WTC11 (cell line): ENCODE measurements around the gene FADS6. TPM values are rescaled to one million over a fixed set of nuclear protein-coding genes. Genes with fewer than 3 reads are reported as not detected.

Experiments
- ATAC-seq: fragments of 200-7000 bp; cut with Tn5 transposase; 2 replicates; pipeline ENCODE4 v1.10.0; 2021; ENCODE audit warnings: mild to moderate bottlenecking, moderate library complexity
- CTCF ChIA-PET: fragments of 300-600 bp; sonication (Branson Sonifier 250); formaldehyde crosslinking; loops from one replicate; lab custom pipeline; 2021; ENCODE audit warnings: antibody characterized with exemption; lab: Charles Lee
- POLR2A ChIA-PET: fragments of 350-600 bp; sonication (Branson Sonifier 250); formaldehyde crosslinking; loops from one replicate; lab custom pipeline; 2021; ENCODE audit warnings: antibody characterized with exemption; lab: Charles Lee
- DNase-seq: peaks from one replicate; pipeline ENCODE4 v3.0.0; 2021; ENCODE audit warnings: low spot score
- H3K27ac Mint-ChIP-seq: 2 replicates; pipeline ENCODE4 v1.8.0; 2021; ENCODE audit warnings: mixed read lengths
- H3K27me3 Mint-ChIP-seq: 2 replicates; pipeline ENCODE4 v1.8.0; 2021; ENCODE audit warnings: low read depth, mild to moderate bottlenecking, moderate library complexity, mixed read lengths
- H3K36me3 Mint-ChIP-seq: 2 replicates; pipeline ENCODE4 v1.8.0; 2021; ENCODE audit warnings: mixed read lengths
- H3K4me1 Mint-ChIP-seq: 2 replicates; pipeline ENCODE4 v1.8.0; 2022; ENCODE audit warnings: mixed read lengths
- H3K4me3 Mint-ChIP-seq: 2 replicates; pipeline ENCODE4 v1.8.0; 2021; ENCODE audit warnings: mild to moderate bottlenecking, moderate library complexity, mixed read lengths
- H3K9me3 Mint-ChIP-seq: 2 replicates; pipeline ENCODE4 v1.8.0; 2021; ENCODE audit warnings: mixed read lengths
- ATF1 ChIP-seq: sonication (generic); formaldehyde crosslinking; IDR thresholded peaks from 2 replicates; pipeline ENCODE4 v1.8.1; 2023; ENCODE audit warnings: mild to moderate bottlenecking, moderate library complexity, missing genetic modification reagents
- CBFB ChIP-seq: sonication (generic); formaldehyde crosslinking; IDR thresholded peaks from 2 replicates; pipeline ENCODE4 v1.8.1; 2022; ENCODE audit warnings: mild to moderate bottlenecking, low read depth, missing genetic modification reagents
- CREM ChIP-seq: sonication (generic); formaldehyde crosslinking; IDR thresholded peaks from 2 replicates; pipeline ENCODE4 v1.8.1; 2022; ENCODE audit warnings: mild to moderate bottlenecking, missing genetic modification reagents, moderate library complexity
- ERG ChIP-seq: fragments of 250-450 bp; sonication (Bioruptor Pico); IDR thresholded peaks from 2 replicates; pipeline ENCODE4 v1.8.0; 2021; ENCODE audit warnings: mild to moderate bottlenecking
- FOXJ3 ChIP-seq: sonication (generic); formaldehyde crosslinking; IDR thresholded peaks from 2 replicates; pipeline ENCODE4 v1.9.0; 2021; ENCODE audit warnings: missing genetic modification reagents, mild to moderate bottlenecking, borderline replicate concordance
- FOXK1 ChIP-seq: sonication (generic); formaldehyde crosslinking; IDR thresholded peaks from 2 replicates; pipeline ENCODE4 v1.8.0; 2022; ENCODE audit warnings: mild to moderate bottlenecking, moderate library complexity, missing genetic modification reagents
- IRF2 ChIP-seq: sonication (generic); formaldehyde crosslinking; IDR thresholded peaks from 2 replicates; pipeline ENCODE4 v1.8.0; 2022; ENCODE audit warnings: low read depth, missing genetic modification reagents, borderline replicate concordance
- JAZF1 ChIP-seq: fragments of 250-450 bp; sonication (Bioruptor Pico); IDR thresholded peaks from 2 replicates; pipeline ENCODE4 v1.9.0; 2021; ENCODE audit warnings: moderate library complexity, mild to moderate bottlenecking, inconsistent platforms
- PREB ChIP-seq: sonication (generic); formaldehyde crosslinking; IDR thresholded peaks from 2 replicates; pipeline ENCODE4 v1.8.1; 2022; ENCODE audit warnings: mild to moderate bottlenecking, missing genetic modification reagents, moderate library complexity, borderline replicate concordance
- RELA ChIP-seq: sonication (generic); formaldehyde crosslinking; IDR thresholded peaks from 2 replicates; pipeline ENCODE4 v1.8.1; 2022; ENCODE audit warnings: missing genetic modification reagents, mild to moderate bottlenecking, borderline replicate concordance
- ZNF121 ChIP-seq: sonication (generic); formaldehyde crosslinking; IDR thresholded peaks from 2 replicates; pipeline ENCODE4 v1.8.0; 2023; ENCODE audit warnings: missing genetic modification reagents
- ZNF232 ChIP-seq: sonication (generic); formaldehyde crosslinking; IDR thresholded peaks from 2 replicates; pipeline ENCODE4 v1.8.0; 2022; ENCODE audit warnings: mild to moderate bottlenecking, missing genetic modification reagents
- ZNF317 ChIP-seq: sonication (generic); formaldehyde crosslinking; IDR thresholded peaks from 2 replicates; pipeline ENCODE4 v1.8.1; 2023; ENCODE audit warnings: low read depth, mild to moderate bottlenecking, moderate library complexity, missing genetic modification reagents, borderline replicate concordance
- ZSCAN18 ChIP-seq: fragments of 250-450 bp; sonication (Bioruptor Pico); IDR thresholded peaks from 2 replicates; pipeline ENCODE4 v2.1.2; 2022; ENCODE audit warnings: mild to moderate bottlenecking, moderate library complexity
- total RNA-seq: library from RNA; stranded (reverse); gene quantifications from 3 replicates; pipeline ENCODE4 v1.2.3, GENCODE V29; 2021
- TF ChIP-seq, protein P1 (sequence below): fragments of 250-450 bp; sonication (Bioruptor Pico); IDR thresholded peaks from 2 replicates; pipeline ENCODE4 v1.9.0; 2021; ENCODE audit warnings: mild to moderate bottlenecking
- TF ChIP-seq, protein P2 (sequence below): sonication (generic); formaldehyde crosslinking; IDR thresholded peaks from 2 replicates; pipeline ENCODE4 v1.8.0; 2023; ENCODE audit warnings: missing genetic modification reagents, mild to moderate bottlenecking, borderline replicate concordance

The FADS6 gene
- total RNA-seq, 1 experiment from 2014 or later = 1.2 TPM

DNA sequence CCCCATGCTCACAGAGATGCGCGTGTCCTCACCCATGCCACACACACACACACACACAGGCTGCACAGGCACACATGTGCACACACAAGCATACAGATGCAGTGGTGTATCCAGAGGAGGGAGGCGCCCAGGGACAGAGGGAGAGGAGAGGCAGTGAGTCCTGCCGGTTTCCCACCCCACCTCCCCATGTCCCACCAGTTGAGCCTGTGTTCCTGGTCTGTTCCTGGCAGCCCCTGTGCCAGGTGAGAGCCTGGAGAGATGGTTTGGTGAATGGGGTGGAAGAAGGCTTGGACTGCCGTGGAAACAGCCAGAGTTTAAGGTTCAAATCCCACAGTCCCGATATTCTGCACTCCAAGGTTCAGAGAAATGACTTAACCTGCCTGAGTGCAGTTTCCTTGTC lies 10.2 kb upstream of the FADS6 start:
- POLR2A ChIA-PET = no interaction called here
- Mint-ChIP-seq H3K27ac (no peak overlapping the region), H3K36me3 (0 out of 2 replicates have a peak, but pooled peaks cover 3% of the 10 kb centered on the region), H3K27me3 (peaks cover 16% of the 10 kb centered on the region), H3K9me3 (peaks cover 5% of the 10 kb centered on the region), H3K4me1 (peaks cover 12% of the 10 kb centered on the region), H3K4me3 (no peak overlapping the region)
- no peak for ATAC-seq
- CTCF ChIA-PET = no interaction called here
- TF ChIP-seq ATF1 (CRISPR knock-in tag) = no peak
- TF ChIP-seq CREM = no peak
- TF ChIP-seq RELA = no peak
- TF ChIP-seq, protein P1, sequence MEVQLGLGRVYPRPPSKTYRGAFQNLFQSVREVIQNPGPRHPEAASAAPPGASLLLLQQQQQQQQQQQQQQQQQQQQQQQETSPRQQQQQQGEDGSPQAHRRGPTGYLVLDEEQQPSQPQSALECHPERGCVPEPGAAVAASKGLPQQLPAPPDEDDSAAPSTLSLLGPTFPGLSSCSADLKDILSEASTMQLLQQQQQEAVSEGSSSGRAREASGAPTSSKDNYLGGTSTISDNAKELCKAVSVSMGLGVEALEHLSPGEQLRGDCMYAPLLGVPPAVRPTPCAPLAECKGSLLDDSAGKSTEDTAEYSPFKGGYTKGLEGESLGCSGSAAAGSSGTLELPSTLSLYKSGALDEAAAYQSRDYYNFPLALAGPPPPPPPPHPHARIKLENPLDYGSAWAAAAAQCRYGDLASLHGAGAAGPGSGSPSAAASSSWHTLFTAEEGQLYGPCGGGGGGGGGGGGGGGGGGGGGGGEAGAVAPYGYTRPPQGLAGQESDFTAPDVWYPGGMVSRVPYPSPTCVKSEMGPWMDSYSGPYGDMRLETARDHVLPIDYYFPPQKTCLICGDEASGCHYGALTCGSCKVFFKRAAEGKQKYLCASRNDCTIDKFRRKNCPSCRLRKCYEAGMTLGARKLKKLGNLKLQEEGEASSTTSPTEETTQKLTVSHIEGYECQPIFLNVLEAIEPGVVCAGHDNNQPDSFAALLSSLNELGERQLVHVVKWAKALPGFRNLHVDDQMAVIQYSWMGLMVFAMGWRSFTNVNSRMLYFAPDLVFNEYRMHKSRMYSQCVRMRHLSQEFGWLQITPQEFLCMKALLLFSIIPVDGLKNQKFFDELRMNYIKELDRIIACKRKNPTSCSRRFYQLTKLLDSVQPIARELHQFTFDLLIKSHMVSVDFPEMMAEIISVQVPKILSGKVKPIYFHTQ (CRISPR knock-in tag) = no peak
- TF ChIP-seq, protein P2, sequence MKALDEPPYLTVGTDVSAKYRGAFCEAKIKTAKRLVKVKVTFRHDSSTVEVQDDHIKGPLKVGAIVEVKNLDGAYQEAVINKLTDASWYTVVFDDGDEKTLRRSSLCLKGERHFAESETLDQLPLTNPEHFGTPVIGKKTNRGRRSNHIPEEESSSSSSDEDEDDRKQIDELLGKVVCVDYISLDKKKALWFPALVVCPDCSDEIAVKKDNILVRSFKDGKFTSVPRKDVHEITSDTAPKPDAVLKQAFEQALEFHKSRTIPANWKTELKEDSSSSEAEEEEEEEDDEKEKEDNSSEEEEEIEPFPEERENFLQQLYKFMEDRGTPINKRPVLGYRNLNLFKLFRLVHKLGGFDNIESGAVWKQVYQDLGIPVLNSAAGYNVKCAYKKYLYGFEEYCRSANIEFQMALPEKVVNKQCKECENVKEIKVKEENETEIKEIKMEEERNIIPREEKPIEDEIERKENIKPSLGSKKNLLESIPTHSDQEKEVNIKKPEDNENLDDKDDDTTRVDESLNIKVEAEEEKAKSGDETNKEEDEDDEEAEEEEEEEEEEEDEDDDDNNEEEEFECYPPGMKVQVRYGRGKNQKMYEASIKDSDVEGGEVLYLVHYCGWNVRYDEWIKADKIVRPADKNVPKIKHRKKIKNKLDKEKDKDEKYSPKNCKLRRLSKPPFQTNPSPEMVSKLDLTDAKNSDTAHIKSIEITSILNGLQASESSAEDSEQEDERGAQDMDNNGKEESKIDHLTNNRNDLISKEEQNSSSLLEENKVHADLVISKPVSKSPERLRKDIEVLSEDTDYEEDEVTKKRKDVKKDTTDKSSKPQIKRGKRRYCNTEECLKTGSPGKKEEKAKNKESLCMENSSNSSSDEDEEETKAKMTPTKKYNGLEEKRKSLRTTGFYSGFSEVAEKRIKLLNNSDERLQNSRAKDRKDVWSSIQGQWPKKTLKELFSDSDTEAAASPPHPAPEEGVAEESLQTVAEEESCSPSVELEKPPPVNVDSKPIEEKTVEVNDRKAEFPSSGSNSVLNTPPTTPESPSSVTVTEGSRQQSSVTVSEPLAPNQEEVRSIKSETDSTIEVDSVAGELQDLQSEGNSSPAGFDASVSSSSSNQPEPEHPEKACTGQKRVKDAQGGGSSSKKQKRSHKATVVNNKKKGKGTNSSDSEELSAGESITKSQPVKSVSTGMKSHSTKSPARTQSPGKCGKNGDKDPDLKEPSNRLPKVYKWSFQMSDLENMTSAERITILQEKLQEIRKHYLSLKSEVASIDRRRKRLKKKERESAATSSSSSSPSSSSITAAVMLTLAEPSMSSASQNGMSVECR (CRISPR knock-in tag) = no peak
- no peak for TF ChIP-seq FOXJ3 (CRISPR knock-in tag)
- TF ChIP-seq ZNF121 (CRISPR knock-in tag) = no peak
- no peak for DNase-seq

- no peak for ATAC-seq
- no peak overlapping the region for H3K27ac Mint-ChIP-seq
- ChIA-PET CTCF (no interaction called here), POLR2A (no interaction called here)
- no peak overlapping the region for H3K4me3 Mint-ChIP-seq
- peaks cover 6% of the 10 kb centered on the region; the same call in 1 of the 2 replicates for H3K4me1 Mint-ChIP-seq
- H3K27me3 Mint-ChIP-seq = peaks cover 14% of the 10 kb centered on the region
- 0 out of 2 replicates have a peak, but pooled peaks cover 3% of the 10 kb centered on the region for H3K36me3 Mint-ChIP-seq
- DNase-seq = no peak
- H3K9me3 Mint-ChIP-seq = peaks cover 5% of the 10 kb centered on the region
- TF ChIP-seq, protein P2 (CRISPR knock-in tag) = no peak
- TF ChIP-seq JAZF1 (CRISPR knock-in tag) = no peak
- TF ChIP-seq ERG (CRISPR knock-in tag) = no peak
- TF ChIP-seq CBFB (CRISPR knock-in tag) = no peak
- no peak for TF ChIP-seq ZNF317
- TF ChIP-seq PREB (CRISPR knock-in tag) = no peak
- TF ChIP-seq FOXK1 (CRISPR knock-in tag) = no peak
- TF ChIP-seq, protein P1 (CRISPR knock-in tag) = no peak
- no peak for TF ChIP-seq ZNF232 (CRISPR knock-in tag)
- no peak for TF ChIP-seq ZSCAN18 (CRISPR knock-in tag)
- no peak for TF ChIP-seq IRF2 (CRISPR knock-in tag)
These were observed 9.6 kb upstream of the FADS6 start for GRCh38 chr17:74903034-74903433.
